GM18508 (cell line): ENCODE results near the gene PYDC2.
"Not testable (repeated sequence)": the region's sequence is repeated elsewhere in the genome, so short reads cannot be mapped to it uniquely, and the experiment has no call there.

Source experiments
- ATAC-seq: cut with Tn5 transposase; IDR thresholded peaks from one replicate; pipeline ENCODE4 v1.9.1; 2021; ENCODE audit warnings: moderate number of reproducible peaks; ENCODE audit not compliant: insufficient read depth, unreplicated experiment

PYDC2 gene

DNA sequence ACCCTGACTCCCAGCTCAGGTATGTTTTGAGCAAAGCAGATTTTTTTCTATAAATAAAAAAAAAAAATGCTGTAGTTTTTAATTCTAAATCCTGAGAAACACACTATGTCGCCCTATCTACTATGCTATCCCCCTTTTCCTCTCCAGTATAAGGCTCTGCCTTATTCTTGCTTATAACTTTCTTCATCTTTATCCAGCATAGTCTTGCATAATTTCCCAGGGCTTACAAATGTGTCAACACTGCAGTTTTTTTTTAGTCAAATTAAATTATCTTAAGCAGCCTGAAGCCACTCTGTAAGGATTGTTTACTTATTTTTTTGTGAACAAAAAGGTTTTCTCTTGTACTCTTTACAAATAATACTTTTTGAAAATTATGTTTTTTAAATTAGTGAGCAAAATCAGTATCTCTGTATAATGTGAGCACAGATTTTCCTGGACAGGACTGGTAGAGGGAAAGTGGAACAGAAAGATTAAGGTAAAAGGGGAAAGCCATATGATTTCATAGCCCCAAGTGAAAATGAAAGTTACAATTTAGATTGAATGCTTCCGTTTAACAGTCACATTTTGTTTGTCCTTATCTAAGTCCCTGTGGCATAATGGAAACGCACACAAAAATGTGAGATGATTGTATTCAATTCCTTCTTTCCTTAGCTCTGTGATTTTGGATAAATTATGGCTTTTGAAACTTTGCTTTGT is 5.6 kb upstream of the PYDC2 start:
- peak; percentile 79 for ATAC-seq

DNA sequence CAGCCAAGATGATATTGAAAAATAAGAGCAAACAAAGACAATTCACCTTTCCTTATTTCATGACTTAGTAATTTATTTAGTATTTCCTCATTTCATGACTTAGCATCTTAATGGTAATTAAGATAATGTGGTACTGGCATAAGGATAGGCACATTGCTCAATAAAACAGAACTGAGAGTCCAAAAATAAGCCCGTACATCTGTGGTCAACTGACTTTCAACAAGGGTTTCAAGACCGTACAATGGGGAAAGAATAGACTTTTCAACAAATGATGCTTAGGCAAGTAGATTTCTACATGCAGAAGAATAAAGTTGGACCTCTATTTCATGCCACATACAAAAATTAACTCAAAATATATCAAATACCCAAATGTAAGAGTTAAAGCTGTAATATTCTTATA is 603 bp upstream of the PYDC2 start:
- no peak for ATAC-seq

GRCh38 chr3:191470080-191470479 is 9.1 kb downstream of the PYDC2 start:
- ATAC-seq: no peak

GRCh38 chr3:191470545-191470944 is 9.6 kb downstream of the PYDC2 start:
- ATAC-seq: no peak

- no peak for ATAC-seq
Observed at GRCh38 chr3:191473661-191474198, 12.8 kb downstream of the PYDC2 start.

DNA sequence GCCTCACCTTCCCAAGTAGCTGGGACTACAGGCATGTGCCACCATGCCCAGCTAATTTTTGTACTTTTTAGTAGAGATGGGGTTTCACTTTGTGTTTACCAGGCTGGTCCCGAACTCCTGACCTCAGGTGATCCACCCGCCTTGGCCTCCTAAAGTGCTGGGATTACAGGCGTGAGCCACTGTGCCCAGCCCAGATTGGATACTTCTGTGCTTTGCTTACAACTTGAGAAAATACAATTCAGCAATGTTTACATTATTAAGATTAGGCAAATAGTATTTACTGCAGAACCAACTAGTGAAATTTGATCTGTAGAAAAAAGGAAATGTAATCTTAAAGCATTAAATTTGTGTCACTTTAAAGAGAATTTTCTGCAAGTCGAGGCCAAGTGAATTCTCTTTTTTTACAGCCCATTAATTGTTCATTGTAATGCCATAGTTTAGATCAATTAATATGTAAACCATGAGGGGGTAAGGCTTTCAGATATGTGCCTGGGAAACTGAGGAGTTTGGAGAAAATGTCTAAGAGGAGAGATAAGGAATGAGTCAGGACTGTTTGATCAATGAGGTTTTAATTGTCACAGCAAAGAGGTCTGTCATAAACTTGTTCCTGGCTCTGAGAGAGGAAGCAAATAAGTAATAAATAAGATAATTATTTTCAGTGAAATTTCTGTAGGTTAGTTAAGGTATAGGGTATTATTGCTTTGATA is 15.3 kb downstream of the PYDC2 start:
- ATAC-seq: no peak

GRCh38 chr3:191483994-191484393 is 23.0 kb downstream of the PYDC2 start:
- not testable (repeated sequence) for ATAC-seq

GRCh38 chr3:191484461-191484860 is 23.5 kb downstream of the PYDC2 start:
- no peak for ATAC-seq

GRCh38 chr3:191492601-191493000 is 31.6 kb downstream of the PYDC2 start:
- ATAC-seq: no peak

- ATAC-seq: no peak
Observed at GRCh38 chr3:191493336-191493735, 32.4 kb downstream of the PYDC2 start.

- ATAC-seq: no peak
Observed at GRCh38 chr3:191499307-191500080, 38.5 kb downstream of the PYDC2 start.

- ATAC-seq: no peak
Observed at GRCh38 chr3:191500892-191501291, 39.9 kb downstream of the PYDC2 start.

DNA sequence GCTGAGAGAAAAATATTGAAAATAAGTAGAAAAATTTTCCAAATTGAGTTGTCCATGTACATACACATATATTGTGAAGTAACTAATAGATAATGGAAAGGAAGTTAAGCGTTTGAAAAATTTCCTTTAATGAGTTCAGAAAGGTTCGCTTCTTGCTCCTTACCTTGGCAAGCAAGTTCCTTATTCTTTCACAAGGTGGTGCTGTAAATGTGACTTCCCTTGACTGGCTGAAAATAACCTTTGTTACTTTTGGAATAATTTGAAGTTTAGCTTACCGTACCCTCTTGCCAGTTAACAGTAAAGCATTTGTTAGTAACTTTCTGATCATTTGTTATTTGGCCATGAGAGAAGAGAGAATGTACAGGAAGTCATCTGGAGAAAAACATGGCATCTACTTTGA is 41.6 kb downstream of the PYDC2 start:
- no peak for ATAC-seq

DNA sequence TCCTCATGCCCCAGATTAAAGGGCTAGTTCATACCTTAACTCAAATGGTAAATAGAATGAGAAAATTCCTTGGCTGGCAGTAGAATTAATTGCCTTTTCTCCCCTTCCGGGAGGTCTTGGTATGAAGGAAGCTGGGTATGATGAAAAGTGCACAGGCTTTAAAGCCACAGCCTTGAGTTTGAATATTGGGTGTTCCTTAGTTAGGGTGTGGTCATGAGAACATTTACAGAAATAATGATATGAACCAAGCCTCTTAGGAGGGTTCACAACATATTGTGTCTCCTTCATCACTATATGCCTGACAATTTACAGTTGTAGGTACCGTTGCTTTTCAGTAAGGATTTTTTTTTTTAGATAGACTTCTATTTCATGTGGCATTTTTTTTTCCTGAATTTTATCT is 48.1 kb downstream of the PYDC2 start:
- no peak for ATAC-seq
